ENCODE data around the gene EGFL6. TPM values are rescaled to one million over a fixed set of nuclear protein-coding genes. Genes with fewer than 3 reads are reported as not detected.

Gene EGFL6
- total RNA-seq, 2 donors from 2014 or later, result not detected

- 93 to 100% methylated on average over 2 to 4 of the region's 5 CpGs for WGBS, 2 experiments (ENCODE audit: insufficient coverage in 1 of 2, insufficient read length in 1 of 2)
- no peak for DNase-seq
- Mint-ChIP-seq H3K27ac (no peak overlapping the region), H3K27me3 (ENCODE audit: insufficient read depth) (no peaks in the 10 kb centered on the region), H3K9me3 (peaks cover 40% of the 10 kb centered on the region), H3K4me1 (no peaks in the 10 kb centered on the region), H3K4me3 (no peak overlapping the region), H3K36me3 (ENCODE audit: low read depth) (no peaks in the 10 kb centered on the region)
- no peaks in the 10 kb centered on the region for H3K9me3 ChIP-seq (ENCODE audit: control insufficient read depth, low read length)
- no peak overlapping the region for H3K4me3 ChIP-seq (ENCODE audit: low read length)
- H3K36me3 ChIP-seq (ENCODE audit: control insufficient read depth, insufficient read depth, low read length), result no peaks in the 10 kb centered on the region
- H3K27me3 ChIP-seq (ENCODE audit: control insufficient read depth, insufficient read depth, low read length, poor library complexity, severe bottlenecking), result no peaks in the 10 kb centered on the region
- TF ChIP-seq CTCF (conservative IDR thresholded peaks at IDR 0.05), result no peak
- no peaks in the 10 kb centered on the region for H3K4me1 ChIP-seq (ENCODE audit: control insufficient read depth, insufficient read depth, low read length)
- H3K9ac ChIP-seq (ENCODE audit: extremely low read depth, low read length, poor library complexity, severe bottlenecking), result no peak overlapping the region
- no peak overlapping the region for H3K27ac ChIP-seq (ENCODE audit: low read depth, low read length)
Observed at GRCh38 chrX:13649838-13650237, 80.4 kb downstream of the EGFL6 start.

DNA sequence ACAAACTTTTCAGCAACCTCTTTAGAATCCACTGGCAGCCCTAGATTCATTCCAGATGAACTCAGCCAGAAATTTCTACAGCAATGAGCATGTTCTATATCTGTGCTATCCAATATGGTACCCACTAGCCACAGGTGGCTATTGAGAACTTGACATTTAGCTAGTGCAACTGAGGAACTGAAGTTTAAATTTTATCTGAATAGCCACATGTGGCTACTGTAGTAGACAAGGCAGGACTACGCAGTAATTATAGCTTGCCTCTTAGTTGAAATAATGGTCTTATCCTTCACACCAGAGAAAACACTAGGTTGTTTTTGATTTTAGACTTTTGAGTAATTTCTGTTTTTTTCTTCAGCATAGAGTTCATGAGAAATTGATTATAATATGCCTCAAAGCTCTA lies 80.9 kb downstream of the EGFL6 start:
- peaks cover 40% of the 10 kb centered on the region for H3K9me3 Mint-ChIP-seq
- Histone ChIP-seq H3K4me1 (ENCODE audit: control insufficient read depth, insufficient read depth, low read length) (no peaks in the 10 kb centered on the region), H3K9me3 (ENCODE audit: control insufficient read depth, low read length) (no peaks in the 10 kb centered on the region), H3K4me3 (ENCODE audit: low read length) (no peak overlapping the region), H3K36me3 (ENCODE audit: control insufficient read depth, insufficient read depth, low read length) (no peaks in the 10 kb centered on the region), H3K27ac (ENCODE audit: low read depth, low read length) (no peak overlapping the region), H3K9ac (ENCODE audit: extremely low read depth, low read length, poor library complexity, severe bottlenecking) (no peak overlapping the region), H3K27me3 (ENCODE audit: control insufficient read depth, insufficient read depth, low read length, poor library complexity, severe bottlenecking) (no peaks in the 10 kb centered on the region)
- no peaks in the 10 kb centered on the region for H3K36me3 Mint-ChIP-seq (ENCODE audit: low read depth)
- H3K4me3 Mint-ChIP-seq, result no peak overlapping the region
- no peak overlapping the region for H3K27ac Mint-ChIP-seq
- no peaks in the 10 kb centered on the region for H3K4me1 Mint-ChIP-seq
- no peak for DNase-seq
- no peak for TF ChIP-seq CTCF (conservative IDR thresholded peaks at IDR 0.05)
- 83 to 100% methylated on average over 1 of the region's 1 CpG for WGBS, 2 experiments (ENCODE audit: insufficient coverage in 1 of 2, insufficient read length in 1 of 2)
- H3K27me3 Mint-ChIP-seq (ENCODE audit: insufficient read depth), result no peaks in the 10 kb centered on the region

DNA sequence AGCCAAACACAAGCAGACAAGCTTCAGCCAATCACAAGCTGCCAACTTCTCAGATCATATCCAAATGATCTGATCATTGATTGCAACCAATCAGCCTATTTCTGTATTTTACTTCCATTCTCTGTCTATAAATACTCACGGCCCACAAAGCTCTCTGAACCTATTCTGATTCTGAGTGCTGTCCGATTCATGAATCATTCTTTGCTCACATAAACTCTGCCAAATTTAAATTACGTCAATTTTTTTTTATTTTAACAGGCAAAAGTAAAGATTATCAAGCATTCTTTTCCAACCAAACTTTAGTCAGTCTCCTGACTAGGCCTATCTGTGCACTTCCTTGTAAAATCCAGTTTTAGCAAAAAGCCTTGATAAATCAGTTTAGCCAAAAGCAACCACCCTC lies 81.7 kb downstream of the EGFL6 start:
- TF ChIP-seq CTCF (conservative IDR thresholded peaks at IDR 0.05), result no peak
- no peak overlapping the region for H3K4me3 Mint-ChIP-seq
- H3K4me1 Mint-ChIP-seq, result no peaks in the 10 kb centered on the region
- no peak for DNase-seq
- H3K27ac Mint-ChIP-seq, result no peak overlapping the region
- no peaks in the 10 kb centered on the region for H3K27me3 Mint-ChIP-seq (ENCODE audit: insufficient read depth)
- H3K27ac ChIP-seq (ENCODE audit: low read depth, low read length), result no peak overlapping the region
- 82 to 92% methylated on average over 2 to 3 of the region's 3 CpGs for WGBS, 2 experiments (ENCODE audit: insufficient coverage in 1 of 2, insufficient read length in 1 of 2)
- no peaks in the 10 kb centered on the region for H3K9me3 ChIP-seq (ENCODE audit: control insufficient read depth, low read length)
- no peaks in the 10 kb centered on the region for H3K27me3 ChIP-seq (ENCODE audit: control insufficient read depth, insufficient read depth, low read length, poor library complexity, severe bottlenecking)
- no peaks in the 10 kb centered on the region for H3K4me1 ChIP-seq (ENCODE audit: control insufficient read depth, insufficient read depth, low read length)
- no peak overlapping the region for H3K9ac ChIP-seq (ENCODE audit: extremely low read depth, low read length, poor library complexity, severe bottlenecking)
- no peaks in the 10 kb centered on the region for H3K36me3 ChIP-seq (ENCODE audit: control insufficient read depth, insufficient read depth, low read length)
- H3K4me3 ChIP-seq (ENCODE audit: low read length), result no peak overlapping the region
- peaks cover 42% of the 10 kb centered on the region for H3K9me3 Mint-ChIP-seq
- H3K36me3 Mint-ChIP-seq (ENCODE audit: low read depth), result no peaks in the 10 kb centered on the region

Data from endodermal cell (in vitro differentiated cells).